DOHH2 (cell line): ENCODE results near the gene KIF6.

Experiments used
- CTCF ChIP-seq: fragments of 200-600 bp; sonication (generic); IDR thresholded peaks from one replicate; pipeline ENCODE4 v1.5.1; 2014; ENCODE audit warnings: antibody characterized with exemption, mild to moderate bottlenecking, low read depth, low read length; ENCODE audit not compliant: poor library complexity, severe bottlenecking
- EZH2phosphoT487 ChIP-seq: fragments of 200-600 bp; sonication (generic); IDR thresholded peaks from 2 replicates; pipeline ENCODE4 v1.6.1; 2017; ENCODE audit warnings: borderline replicate concordance, mild to moderate bottlenecking, antibody characterized with exemption, low read length, moderate library complexity, mixed read lengths

- no peak for TF ChIP-seq EZH2phosphoT487
- no peak for TF ChIP-seq CTCF
These were observed 67.7 kb downstream of the KIF6 start for GRCh38 chr6:39657355-39658135.
